Stimulated activated CD4-positive, alpha-beta T cell treated with anti-CD3 and anti-CD28 coated beads, Interleukin-2, amount 100 ng/mL, for 48 hours (primary cell): ENCODE measurements around the gene IGFBP2.

ENCODE experiments used
- DNase-seq, 2 donors: peaks; one replicate each; pipeline ENCODE4 v3.0.0-alpha.2; 2020

The IGFBP2 gene

DNA sequence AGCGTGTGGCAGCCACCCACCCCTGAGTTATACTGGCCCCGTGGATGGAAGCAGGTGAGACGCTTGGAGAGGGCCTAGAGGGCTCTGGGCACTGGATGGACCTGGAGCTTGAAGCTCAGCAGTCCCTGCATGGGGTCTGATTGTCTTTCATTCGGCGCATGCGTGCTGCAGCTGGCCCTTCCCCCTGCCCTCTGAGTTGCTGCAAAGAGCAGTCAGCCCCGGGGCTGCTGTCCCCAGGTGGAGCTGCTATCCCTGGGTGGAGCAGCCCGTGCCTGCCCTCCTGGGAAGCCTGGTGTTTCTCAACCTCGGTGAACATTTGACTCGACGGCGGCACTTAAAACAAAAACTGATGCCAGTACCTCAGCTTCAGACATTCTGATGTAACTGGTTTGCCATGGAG is 32.5 kb downstream of the IGFBP2 start:
- no peak for DNase-seq

DNA sequence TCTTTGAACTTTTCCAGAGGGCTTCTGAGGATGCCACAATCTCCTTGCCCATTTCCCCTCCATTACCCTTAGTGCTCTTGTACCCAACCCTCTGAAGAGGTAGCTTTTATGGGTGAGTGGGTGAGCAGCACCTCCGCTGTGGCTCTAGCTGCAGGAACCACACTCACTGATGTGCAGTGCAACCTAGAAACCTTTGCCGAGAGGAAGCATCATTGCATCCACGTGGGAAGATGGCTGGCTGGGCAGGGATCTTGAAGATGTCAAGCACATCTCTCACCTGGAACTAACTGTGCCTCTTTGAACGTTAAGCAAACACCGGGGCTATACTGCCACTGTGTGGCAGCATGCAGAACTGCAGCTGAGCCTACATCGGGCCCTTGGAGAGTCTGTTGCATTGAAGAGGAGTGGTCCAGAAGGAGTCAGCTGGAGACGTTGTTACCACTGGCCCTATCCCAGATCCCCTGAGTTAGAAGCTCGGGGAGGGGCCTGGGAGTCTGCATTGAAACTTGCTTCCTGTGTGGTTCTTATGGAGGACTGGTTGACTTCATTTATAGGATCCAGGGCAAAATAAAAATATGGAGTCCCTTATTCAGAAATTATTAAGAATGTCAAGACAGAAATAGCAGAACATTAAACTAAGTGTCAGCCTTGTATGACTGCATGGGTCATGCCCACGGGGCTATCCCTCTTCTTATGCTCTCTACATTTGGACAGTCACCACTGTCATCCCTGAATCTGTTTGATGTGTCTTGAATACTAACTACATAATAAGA is 33.4 kb downstream of the IGFBP2 start:
- DNase-seq: peak; percentile 57 to 67

DNA sequence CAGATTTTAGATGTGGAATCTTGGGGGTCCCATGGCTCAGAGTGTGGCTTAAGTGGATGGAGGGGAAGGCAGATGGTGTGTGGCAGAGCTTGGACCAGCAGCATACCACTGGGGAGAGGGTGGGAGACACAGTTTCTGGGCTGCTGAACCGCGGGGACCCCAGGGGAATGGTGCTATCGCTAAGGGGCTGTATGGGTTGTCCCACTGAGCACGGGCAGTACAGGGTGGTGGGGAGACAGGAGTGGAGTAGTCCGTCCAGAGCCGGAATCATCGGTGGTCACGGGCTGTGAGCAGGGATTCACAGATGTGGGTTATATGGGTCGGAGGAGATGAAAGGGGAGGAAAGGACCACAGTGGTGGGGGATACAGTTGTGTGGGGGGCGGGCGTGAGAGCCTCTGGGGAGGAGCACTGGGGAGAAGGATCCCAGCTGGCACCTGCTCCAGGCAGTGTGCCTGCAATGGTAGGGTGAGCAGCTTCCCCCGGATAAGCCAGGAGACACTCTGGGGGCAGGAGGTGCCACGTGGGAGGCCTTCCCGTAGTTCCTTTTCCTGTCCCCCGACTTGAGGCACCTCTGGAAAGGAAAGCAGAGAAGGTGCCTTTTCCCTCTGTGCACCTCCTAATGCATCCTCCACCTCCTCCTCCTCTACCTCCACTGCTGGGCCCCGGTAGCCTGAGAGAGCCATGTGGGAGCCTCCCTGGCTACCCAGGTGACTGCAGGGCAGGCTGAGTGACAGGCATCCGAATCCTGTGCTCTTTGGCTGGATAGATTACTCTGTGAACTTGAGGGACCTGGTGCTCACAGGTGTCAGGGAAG is 37.3 kb downstream of the IGFBP2 start:
- DNase-seq: no peak

DNA sequence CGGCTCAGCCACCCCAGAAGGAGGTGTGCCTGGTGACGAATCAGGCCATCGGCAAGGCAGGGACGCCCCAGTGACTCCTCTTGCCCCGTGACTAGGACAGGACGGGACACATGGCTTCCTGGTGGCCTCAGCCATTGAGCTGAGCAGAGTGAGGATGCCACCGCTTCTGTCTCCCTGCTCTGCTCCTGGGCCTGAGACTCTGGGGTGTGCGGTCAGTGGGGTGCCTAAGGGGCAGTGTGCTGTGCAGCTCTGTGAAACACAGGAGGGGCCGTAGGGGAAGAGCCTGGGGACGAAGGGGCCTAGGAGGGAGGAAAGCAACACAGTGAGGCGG is 37.8 kb downstream of the IGFBP2 start:
- DNase-seq: no peak

DNA sequence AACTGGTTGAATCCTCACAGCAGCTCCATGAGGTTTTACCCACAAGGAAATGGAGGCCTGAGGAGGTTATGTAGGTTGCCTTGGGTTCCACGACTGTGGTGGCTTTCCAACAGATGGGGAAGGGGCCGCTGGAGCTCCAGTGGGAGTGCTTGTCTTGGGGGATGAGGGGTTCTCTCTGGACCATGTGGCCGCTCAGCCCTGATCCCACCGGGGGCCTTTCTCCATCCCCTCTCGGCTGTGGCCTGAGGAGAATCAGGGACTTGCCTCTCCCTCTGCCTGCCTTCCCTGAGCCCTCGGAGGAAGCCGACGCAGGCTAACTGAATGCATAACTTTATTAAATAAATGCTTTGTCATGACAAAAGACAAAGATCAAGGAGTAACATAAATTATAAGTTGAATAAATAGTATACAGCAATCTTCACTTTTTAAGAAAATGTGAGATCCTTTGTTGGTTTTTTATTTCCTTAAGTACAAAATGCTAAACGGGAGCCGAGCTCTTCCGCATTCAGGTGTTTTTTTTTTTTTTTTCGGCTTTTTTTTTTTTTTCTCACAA is 38.6 kb downstream of the IGFBP2 start:
- no peak for DNase-seq

DNA sequence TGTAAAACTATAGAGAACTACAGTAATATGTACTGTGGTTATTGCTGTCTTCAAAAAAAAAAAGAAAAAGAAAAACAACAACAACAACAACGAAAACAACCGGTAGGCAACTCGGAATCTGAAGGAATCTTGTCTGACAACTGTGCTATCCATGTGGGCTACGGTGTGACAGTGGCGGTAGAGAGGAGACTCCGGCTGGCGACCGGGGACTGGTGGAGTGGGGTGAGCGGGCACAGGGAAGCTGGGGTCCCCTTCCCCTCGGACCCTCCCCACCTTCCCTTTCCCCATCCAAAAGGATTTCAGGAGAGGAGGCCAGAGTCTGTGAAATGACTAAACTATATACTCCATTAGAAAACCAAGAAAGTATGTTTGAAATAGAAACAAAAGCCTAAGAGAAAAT is 39.2 kb downstream of the IGFBP2 start:
- no peak for DNase-seq

DNA sequence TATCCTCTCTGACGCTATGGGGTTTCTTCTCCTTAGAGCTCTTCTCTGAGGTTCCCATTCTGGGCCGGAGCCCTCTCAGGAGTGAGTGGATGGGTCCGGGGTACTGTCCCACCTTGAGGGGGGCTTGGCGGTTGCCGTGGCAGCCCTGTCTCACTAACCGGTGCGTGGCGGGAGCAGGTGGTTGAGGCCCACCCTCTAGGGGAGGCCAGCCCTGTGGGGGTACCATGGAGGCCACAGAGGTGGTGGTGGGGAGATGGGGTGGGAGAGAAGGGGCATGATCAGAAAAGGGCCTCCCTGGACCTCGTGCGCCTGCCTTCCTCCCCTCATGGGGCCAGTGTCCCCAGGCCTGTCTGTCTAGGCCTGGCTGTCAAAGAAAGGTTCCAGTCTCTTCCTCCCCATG is 39.8 kb downstream of the IGFBP2 start:
- DNase-seq: no peak

DNA sequence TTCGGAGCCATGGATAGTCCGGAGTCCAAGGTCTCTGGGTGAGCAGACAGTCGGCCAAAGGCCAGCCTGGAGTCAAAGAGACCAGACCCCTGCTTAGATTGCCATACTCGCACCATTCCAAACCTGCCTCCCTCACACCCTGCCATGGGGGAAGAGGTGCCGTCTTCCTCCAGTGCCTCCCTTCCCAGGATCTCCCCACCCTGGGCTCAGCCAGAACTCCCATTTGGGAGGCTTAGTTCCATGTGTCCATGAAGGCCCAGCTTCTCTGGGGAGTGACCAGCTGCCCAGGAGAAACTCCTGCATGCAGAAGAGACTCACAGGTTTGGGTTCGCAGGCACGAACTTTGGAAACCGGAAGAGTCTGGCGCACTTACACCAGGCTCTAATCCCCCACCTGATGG is 40.4 kb downstream of the IGFBP2 start:
- no peak for DNase-seq

DNA sequence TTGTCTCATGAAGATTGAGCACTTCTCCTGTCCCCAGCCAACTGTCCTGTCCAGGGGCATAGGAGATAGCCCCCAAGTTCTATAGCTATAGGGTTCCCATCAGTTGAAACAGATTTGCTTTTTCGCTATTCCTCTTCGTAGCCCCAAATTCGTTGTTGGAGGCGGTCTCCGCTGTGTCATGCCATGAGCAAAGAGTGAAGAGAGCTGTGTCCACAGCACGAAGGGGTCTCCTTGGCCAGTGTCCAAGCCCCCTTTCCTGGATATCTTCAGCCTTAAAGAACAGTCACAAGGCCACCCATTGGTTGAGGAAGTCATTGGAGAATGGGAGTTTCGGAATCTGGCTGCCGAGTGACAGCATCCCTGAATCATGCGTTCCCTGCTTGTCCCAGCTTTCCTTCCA is 41.2 kb downstream of the IGFBP2 start:
- no peak for DNase-seq

DNA sequence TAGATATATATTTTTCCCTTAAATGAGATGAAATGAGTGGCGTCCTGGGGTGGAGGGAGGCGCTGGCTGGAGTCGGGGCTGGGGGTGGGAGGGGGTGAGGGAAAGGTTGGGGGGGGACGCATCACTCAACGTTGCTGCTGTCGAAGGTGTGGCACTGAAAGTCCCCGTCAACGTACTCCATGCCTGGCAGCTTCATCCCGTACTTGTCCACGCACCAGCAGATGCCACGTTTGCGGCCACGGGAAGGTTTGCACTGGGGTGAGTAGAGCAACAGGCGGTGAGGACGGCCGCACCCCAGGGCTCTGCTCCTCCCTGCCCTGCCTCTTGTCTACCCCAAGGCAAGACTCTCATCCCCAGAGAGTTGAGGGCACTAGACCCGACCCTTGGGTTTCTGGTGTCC is 43.4 kb downstream of the IGFBP2 start:
- no peak for DNase-seq

DNA sequence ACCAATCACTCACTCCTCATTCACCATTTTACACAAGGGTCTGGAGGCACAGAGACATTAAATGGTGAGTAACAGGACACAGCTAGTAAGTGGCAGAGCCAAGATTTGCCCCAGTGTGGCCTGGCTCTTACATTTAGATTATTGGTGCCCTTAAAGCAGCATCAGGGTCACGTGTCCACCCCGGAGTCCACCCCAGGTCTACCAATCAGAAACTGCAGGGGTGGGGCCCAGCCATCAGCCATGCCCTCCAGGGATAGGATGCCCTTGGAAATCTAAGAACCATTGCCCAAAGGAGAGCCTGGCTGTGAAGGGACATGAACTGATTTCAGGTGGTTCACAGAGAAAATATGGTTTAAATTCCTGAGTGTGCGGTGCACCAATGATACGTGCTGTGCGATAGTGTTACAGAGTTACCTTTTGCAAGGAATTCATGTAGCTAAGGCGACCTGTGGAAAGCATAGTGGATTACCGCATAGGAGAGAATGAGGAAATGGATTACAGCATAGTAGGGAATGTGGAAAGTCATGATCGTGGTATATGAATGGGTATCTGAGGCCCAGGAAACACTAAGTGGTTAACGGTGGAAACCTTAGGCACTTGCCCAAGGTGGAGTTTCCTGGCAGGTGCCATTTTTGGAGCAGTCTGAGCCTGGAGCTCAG is 44.3 kb downstream of the IGFBP2 start:
- no peak for DNase-seq

DNA sequence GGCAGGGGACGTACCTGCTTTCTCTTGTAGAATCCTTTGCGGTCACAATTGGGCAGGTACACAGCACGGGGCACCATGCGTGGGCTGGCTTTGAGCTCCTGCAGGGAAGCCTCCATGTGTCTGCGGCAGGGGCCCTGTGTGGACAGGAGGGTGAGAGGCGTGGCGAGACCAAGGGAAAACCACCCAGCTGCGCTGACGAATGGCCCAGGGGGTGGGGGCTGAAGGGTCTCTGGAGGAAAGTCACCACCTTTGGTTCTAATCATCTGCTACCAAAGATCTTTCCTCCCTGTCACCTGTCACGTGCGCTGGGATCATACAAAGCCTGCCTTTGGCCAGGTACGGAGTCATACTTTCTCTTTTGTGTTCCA is 44.9 kb downstream of the IGFBP2 start:
- DNase-seq: no peak

DNA sequence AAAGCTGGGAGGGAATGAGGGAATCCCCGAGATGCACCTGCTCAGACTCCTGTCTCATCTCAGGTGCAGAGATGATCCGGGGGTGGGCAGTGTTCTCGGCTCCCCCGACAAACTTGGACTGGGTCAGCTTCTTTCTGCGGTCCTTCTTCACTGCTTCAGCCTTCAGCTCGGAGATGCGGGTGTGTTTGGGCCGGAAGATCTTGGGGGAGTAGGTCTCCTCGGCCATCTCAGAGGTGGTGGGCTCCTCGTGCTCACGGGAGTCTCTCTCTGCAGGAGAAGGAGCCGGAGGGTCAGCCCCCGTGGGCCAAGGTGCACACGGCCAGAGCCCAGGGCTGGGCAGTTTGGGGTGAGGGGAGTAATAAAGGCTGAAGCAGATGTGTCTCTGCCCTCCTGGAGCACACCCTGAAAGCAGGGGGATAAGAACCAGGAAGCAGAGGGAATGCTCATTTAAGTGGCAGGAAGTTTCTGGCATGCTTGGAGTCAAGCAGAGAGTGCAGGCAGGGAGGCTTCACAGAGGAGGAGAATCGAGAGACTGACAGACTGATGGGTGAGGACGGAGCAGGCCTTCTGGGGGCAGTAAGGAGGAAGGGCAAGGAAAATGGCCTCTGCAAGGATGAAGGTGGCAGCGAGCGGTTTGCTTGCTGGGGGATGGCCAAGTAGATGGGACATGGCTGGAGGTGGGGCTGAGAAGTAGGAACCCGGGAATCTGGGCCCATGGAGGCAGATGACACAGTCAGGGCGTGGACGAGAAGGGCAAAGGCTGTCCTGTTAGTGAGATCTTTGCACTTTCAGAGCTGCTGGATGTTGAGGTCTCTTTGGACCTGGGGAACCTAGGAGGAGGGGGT is 45.8 kb downstream of the IGFBP2 start:
- no peak for DNase-seq

DNA sequence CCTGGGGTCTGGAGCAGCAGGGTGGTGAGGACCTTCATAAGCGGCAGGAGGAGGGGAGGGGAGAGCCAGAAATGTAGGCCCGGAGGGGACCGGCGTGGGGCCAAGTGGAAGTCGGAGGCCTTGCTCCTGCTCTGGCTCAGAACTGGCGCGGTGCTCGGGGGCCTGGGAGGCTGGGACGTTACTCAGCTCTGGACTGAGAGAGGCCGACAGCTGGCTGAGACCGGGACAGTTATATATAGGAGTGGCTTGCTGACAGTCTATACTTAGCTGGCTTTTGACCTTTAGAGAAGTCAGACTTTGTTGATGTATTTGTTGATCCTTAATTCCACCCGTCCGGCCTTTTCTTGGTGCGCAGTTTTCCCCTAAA is 46.4 kb downstream of the IGFBP2 start:
- no peak for DNase-seq

DNA sequence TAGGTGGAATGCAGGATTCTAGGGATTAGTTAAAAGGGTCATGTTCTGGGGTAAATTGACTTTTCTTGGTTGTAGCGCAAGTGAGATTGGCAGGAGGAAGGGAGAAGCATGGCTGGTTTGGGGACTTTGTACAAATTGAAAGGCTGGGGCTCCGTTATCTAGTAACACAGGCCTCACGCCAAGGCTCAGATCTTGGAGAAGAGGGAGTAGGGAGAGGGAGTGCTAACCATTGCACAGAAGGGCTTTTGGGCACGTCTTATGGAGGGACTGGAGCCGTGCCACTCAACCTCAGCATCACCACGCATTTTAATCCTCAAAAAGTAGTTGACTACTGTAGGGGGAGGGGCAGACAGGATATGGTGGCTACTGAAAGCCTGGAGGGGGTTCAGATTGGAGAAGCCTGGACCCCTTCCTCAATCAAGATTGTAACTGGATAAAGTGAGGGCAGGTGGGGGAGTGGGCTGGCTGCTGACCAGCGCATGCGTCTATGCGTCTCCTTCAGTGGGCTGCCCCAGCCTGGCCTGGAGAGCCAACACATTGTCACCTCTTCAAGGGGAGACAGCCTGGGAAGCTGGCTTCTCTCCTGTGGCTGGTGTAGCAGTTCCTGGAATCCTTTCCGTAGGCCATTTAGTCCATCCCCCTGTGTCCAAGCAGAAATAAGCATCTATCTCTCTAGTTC is 47.9 kb downstream of the IGFBP2 start:
- DNase-seq: no peak

DNA sequence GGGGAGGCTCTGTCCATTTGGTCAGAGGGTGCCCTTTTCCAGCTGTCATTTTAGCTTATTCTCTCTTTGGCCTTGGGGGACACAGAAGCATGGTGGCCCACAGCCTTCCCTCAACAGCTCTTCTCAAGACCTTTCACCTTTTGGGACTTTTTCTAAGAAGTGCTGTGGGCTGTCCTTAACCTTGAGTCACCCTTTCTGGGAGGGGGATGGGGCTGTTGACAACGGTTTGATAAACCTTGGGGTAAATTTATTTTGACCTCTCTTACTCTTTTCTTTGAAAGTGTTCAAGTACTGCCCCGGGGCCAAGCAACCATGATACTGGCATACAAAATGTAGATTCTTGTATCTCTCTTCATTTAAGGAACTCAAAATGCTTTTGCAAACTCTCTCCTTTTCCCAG is 48.5 kb downstream of the IGFBP2 start:
- no peak for DNase-seq

DNA sequence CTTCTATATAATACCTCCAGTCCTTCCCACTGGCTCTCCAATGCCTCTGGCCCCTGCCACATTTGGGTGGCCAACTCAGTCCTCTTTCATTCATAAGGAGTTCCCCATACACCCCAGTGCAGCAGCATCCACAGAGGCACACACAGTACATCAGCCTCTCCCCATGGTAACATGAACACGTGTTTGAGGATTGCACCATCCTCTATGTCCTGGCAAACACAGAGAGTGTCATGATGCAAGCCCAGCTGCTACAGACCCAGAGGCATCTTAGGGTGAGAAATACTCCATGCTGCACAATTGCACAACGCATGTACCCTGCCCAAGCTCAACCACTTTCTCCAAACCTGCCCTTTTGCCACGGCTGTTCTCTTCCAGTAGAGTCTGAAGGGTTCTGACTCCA is 50.6 kb downstream of the IGFBP2 start:
- DNase-seq: no peak

DNA sequence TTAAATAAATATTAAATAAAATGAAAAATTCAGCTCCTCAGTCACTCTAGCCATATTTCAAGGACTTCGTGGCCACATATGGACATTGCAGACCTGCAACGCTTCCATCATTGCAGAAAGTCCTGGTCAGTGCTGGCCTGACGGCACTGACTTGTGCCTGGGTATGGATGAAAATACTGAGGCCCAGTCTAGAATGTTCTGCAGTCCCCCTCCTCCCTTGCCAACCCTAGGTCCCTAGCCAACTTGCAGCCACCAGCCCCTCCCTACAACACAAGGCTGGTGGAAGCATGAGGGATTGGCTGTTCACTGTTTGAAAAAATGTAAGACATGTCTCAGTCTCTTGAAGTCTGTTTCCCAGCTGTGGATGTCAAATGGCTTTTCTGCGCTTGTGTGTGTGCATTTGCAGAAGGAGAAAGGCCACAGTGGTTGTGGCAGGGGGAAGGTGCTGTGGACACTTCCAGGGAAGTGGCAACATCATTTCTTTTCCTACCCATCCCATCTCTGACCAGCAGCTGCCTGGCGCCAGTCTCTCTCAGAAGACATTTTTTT is 52.2 kb downstream of the IGFBP2 start:
- no peak for DNase-seq

DNA sequence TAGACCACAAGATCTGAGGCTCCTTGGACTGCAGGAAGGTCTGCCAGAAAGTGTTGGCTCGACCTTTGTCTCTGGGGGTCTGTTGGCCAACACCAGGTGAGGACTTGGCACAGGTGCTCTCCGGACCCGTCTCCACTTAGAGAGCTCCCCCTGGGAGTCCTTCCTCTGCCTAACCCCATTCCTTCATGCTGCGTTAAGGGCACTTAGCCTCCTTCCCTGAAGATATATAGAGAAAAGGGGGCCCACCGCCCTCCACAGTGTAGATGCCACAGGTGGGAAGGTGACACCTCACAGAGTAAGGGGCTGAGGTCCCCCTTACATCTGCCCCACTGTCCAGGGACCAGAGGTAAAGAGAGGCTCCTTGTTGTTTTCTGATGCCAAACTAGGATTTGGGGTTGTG is 53.9 kb downstream of the IGFBP2 start:
- no peak for DNase-seq

DNA sequence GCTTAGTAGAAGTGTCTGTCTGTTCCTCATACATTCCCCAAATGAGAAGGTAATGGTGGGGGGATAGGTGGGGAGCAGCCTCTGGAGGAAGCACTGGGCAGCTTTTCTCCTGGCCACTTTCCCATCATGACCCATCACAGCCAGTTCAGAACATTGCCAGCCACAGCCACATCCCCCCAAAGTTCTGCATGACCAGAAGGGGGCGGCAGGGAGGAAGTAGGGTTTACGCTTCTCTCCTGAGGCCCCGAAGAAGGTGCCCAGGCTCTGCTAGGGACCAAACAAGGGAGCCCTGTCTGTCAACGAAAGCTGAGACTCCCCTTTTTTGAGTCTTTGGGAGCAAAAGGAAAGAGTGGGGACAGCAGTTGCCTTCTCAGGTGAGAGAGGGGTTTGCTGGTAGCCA is 54.4 kb downstream of the IGFBP2 start:
- no peak for DNase-seq

DNA sequence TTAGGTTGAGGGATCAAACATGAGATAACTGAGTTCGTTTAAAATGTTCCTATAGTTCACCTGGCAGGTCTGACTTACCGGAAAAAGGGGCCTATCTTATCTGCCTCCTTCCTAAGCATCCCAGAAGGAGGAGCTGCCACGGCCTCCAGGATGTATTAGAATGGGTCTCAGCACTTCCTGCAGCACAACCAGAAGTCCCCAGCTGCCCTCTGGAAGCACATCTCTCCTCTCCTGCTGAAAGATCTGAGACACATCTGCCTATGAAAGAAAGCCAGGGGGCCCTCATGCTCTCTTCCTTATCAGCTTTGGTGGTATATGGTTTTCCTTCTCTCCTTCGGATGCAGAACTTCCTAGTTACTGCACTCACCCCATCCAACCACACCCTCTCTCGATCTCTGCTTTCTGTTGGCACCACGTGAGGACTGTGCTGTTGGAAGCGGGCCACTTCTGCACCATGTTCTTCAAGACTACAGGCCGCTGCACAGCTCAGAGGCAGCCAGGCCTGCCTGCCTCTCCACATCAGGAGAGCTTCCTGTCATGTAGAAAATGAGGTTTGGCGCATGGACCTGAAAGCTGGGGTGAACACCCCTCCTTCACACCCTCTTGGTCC is 55.6 kb downstream of the IGFBP2 start:
- no peak for DNase-seq

DNA sequence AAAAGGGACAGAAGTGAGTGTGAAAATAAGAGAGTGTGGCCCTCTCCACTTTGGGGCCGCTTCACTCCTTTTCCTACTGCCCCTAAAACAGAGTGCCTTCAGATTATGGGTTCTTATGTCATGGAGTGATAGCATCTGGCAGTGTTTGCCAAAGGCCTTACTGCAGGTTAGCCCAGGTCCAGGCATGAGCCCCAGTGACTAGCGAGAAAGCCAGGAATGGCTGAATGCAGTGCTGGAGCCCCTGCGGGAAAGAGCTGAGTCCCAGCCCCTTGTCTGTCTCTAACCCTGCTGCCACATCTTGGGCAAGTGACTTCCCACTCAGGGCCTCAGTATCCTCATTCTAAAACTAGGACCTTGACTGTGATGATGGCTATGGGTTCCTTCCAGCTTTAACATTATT is 56.2 kb downstream of the IGFBP2 start:
- DNase-seq: no peak
